ENCODE results near the gene MCM9.

MCM9 gene

GRCh38 chr6:118934461-118935330, at the start of gene MCM9:
TSS of gene MCM9 (minus strand) at chr6:118935159. CDS start at chr6:118931723, 3,436 bp downstream.
- peak; percentile 91 for DNase-seq

- DNase-seq = no peak
Observed at GRCh38 chr6:118984342-118984741, 49.4 kb upstream of the MCM9 start.

- no peak for DNase-seq
Observed at GRCh38 chr6:118982575-118982911, 47.6 kb upstream of the MCM9 start.

GRCh38 chr6:118981884-118982574, 47.1 kb upstream of the MCM9 start:
- DNase-seq = no peak

- DNase-seq = no peak
Observed at GRCh38 chr6:118980063-118980462, 45.1 kb upstream of the MCM9 start.

- no peak for DNase-seq
Observed at GRCh38 chr6:118974790-118975189, 39.8 kb upstream of the MCM9 start.

GRCh38 chr6:118971682-118972081, 36.7 kb upstream of the MCM9 start:
- no peak for DNase-seq

- no peak for DNase-seq
Observed at GRCh38 chr6:118970866-118971265, 35.9 kb upstream of the MCM9 start.

GRCh38 chr6:118968416-118968815, 33.5 kb upstream of the MCM9 start:
- DNase-seq = peak; percentile 55

- DNase-seq = no peak
Observed at GRCh38 chr6:118967239-118967638, 32.3 kb upstream of the MCM9 start.

GRCh38 chr6:118965843-118966370, 30.9 kb upstream of the MCM9 start:
- DNase-seq = no peak

- DNase-seq = no peak
Observed at GRCh38 chr6:118965371-118965770, 30.4 kb upstream of the MCM9 start.

- no peak for DNase-seq
Observed at GRCh38 chr6:118963003-118963402, 28.0 kb upstream of the MCM9 start.

- no peak for DNase-seq
Observed at GRCh38 chr6:118959903-118960302, 24.9 kb upstream of the MCM9 start.

GRCh38 chr6:118953391-118953790, 18.4 kb upstream of the MCM9 start:
- no peak for DNase-seq

GRCh38 chr6:118952683-118953082, 17.7 kb upstream of the MCM9 start:
- no peak for DNase-seq

- no peak for DNase-seq
Observed at GRCh38 chr6:118945217-118945616, 10.3 kb upstream of the MCM9 start.

GRCh38 chr6:118940770-118941169, 5.8 kb upstream of the MCM9 start:
- no peak for DNase-seq

- DNase-seq = peak; percentile 32
Observed at GRCh38 chr6:118939683-118940082, 4.7 kb upstream of the MCM9 start.

GRCh38 chr6:118935978-118936703, 1.2 kb upstream of the MCM9 start:
- DNase-seq = no peak

GRCh38 chr6:118935331-118935668, 341 bp upstream of the MCM9 start:
- DNase-seq = no peak

- no peak for DNase-seq
Observed at GRCh38 chr6:118933855-118934460, 1.0 kb downstream of the MCM9 start.

- no peak for DNase-seq
Observed at GRCh38 chr6:118932421-118932820, 2.5 kb downstream of the MCM9 start.
